Measurements from ENCODE around the gene SLC8A2.
A peak's percentile ranks its signal among the peaks of the same experiment; 100 is the strongest.

Gene SLC8A2

DNA sequence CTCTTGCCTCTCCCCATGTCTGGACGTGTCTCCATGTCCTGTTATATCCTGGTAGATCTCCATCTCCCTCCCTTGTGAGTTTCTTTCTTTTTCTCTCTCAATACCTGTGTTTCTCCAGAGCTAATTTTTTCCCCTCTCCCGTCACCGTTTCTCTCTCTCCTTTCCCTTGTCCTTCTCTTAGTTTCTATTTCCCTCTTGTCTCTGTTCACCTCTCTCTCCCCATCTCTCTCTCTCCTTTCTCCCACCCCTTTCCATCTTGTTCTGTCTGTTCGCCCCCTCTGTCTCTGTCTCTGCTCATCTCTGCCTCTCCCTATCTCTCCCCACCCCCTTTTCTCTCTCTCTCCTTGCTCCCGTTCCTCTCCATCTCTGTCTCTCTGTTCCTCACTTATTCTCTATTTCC is 13.0 kb downstream of the SLC8A2 start:
- DNase-seq, result no peak

DNA sequence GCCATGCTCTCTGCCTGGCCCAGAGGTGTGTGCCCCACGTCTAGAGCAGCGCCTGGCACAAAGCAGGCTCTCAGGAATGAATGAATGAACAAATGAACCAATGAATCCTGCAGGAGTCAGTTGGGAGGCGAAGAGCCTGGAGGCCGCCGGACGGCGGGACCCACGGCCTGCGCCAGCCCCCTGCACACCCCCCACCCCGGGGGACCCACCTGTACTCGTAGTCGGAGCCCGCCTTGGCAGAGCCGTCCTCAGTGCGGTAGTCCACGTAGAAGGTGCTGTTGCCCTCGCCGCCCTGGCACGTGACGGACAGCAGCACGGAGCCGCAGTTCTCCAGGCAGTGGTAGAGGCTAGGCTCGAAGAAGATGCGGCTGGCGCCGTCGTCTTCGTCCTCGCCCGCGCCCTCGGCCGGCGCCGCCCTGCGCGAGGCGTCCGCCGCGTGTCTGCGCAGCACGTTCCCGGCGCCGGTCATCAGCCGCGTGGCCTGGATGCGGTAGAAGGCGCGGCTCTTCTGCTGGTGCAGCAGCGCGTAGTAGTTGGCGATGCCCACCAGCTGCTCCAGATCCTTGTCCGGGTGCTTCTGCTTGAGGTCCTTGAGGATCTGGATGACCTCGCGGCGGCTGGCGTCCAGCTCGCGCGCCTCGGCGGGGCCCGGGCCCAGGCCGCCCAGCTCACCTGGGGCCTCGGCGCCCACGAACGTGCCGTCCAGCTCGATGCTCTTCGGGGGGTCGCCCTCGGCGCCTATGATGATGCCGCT is 14.8 kb downstream of the SLC8A2 start:
- DNase-seq, result no peak

DNA sequence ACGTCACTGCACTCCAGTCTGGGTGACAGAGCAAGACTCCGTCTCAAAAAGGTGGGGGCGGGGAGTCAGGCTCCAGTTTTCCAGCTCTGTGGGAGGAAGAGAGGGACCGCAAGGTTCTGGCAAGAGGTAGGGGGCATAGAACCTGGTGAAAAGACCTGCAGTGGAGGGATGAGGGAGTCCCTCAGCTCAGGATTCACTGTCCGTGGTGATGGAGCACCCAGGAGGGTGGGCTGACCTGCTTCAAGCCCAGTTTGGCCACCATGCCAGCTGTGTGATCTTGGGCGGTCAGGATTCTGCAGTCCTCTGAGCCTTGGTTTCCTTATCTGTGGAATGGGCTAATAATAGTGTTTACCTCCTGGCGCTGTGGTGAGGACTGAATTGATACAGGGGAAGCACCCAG is 21.2 kb downstream of the SLC8A2 start:
- DNase-seq, result no peak

DNA sequence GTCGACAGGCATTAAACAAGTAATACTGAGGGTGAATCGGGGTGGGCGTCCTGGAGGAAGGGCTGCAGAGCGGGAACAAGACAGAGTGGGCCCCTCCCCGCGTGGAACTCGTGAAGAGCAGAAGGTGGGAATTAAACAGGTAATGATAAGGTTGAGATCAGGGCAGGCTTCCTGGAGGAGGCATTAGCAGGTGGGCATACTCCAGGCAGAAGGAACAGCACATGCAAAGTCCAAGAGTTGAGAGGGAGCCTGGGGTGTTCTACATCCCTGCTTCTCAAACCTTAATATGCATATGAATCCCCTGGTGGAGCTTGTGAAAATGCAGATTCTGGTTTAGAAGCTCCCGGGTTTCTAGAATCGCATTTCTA is 23.3 kb downstream of the SLC8A2 start:
- no peak for DNase-seq

DNA sequence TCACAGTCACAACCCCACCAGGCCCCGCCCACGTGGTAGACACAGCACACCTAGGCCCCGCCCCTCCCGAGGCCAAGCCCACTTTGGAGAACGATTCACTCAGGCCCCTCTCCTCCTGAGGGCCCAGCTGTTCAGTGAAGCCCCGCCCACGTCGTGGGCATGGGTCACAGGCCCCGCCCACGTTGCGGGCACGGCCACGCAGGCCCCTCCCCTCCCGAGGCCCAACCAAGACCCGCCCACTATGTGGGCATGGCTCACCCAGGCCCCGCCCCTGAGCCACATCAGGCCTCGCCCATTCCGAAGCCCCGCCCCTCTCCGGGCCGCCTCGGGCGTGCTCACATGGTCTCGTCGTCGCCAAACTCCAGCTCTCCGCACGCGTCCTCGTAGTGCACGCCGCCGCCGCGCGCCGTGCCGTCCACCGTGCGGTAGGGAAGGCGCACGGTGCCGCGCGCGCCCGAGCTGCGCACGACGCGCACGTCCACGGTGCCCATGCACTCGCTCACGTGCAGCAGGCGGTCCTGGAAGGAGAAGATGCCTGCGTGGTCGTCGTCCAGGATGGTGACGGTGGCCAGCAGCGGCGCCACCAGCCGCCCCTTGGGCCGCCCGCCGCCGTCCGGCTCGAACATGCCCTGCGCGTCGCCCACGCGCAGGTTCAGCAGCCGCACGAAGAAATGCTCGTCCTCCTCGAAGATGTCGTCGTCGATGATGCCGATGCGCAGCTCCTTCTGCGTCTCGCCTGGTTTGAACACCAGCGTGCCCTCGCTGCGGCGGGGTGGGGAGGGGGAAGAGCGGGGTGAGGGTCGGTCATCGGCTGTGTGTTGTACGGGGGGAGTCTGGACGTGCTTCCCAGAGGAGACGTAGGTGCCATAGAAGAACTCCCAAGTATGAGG is 24.0 kb downstream of the SLC8A2 start:
- DNase-seq, result peak; percentile 59 to 77 (median 60)

DNA sequence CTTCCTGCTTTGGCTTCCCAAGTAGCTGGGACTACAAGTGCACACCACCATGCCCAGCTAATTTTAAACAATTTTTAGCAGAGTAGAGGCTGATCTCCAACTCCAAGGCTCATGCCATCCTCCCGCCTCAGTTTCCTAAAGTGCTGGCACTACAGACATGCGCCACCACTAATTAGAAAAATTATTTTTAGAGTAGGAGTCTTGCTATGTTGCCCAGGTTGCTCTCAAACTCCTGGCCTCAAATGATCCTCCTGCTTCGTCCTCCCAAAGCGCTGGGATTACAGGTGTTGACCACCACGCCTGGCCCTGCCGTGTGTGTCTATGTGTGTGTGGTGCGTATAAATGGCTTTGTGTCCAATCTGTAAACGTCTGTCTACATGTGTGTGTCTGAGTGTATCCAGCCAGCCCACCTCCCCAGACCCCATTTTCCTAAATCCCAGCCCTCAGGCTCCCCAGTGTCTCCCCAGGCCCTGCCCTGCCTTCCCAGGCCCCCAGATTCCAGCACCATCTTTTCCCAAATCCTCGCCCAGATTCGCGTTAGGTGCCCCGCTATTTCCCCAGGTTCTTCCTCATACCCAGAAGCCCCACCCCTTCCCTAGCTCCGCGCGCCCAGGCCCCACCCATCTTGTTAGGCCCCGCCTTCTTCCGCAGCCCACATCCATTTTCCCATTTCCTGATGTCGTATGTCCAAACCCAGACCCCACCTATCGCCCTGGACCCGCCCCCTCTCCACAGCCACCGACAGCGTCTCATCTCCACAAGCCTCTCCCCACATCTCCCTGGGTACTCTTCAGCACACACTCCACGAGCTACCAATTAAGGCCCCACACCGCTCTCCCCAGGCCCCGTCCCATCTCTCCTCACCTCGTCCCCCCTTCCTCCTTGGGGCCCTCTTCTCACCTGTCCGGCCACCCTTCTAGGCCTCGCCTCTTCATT is 24.9 kb downstream of the SLC8A2 start:
- DNase-seq, result peak; percentile 31 to 61 (median 32)

DNA sequence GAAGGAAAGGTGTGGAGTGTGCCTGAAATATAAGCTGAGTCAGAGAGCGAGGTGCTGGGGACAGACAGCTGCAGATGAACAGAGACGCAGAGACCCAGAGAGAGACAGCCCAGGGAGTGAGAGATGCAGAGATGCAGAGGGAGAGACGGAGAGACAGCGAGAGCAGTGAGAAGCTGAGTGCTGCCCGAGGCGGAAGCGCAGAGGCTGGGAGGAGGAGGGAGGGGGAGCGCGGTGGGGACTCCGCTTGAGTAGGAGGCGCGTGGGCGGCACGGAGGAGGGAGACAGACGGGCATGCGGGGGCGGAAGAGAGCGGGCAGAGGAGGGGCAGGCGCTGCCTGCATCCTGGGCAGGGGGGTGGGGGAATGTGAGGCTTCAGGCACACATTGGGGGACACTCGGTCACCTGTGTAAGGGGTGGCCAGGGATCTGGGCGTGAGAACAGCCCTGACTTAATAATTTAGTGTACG is 25.7 kb downstream of the SLC8A2 start:
- DNase-seq, result peak; percentile 46 to 78 (median 46)

DNA sequence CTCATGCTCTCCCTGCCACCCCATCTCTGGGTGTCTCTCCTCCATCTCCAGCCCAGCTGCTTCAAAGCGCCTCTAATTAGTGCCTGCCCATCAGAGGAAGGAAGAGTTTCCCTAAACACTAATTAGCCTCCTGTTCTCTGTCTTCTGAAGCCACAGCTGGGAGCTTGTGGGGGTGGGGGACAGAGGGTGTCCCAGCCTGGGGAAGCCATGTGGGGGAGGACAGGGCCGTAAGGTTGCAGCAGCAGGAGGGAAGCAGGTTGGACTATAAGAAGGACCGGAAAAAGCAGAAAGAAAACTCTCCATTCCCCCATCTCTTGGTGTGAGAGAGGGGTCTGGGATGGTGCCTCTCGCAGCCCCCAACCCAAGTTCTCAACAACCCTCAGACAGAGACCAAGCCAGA is 26.2 kb downstream of the SLC8A2 start:
- DNase-seq, result no peak

DNA sequence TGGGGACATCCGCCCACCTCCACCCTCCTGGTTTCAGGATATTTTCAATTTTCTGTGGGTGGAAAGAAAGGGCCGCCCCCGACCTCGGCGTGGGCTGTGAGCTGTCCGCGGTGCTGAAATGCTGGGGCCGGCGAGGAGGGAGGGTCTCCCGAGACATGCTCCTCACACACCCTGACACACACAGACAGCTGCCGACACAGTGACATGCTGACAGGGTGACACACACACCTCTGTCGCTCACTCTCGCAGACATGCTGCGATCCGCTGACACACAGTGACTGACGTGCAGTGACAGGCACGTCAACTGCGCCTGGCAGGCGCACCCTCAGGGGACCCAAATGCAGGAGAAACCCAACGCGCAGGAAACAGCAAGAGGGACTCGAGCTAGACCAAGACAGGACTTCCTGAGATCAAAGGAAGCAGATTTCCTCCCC is 27.3 kb downstream of the SLC8A2 start:
- no peak for DNase-seq

DNA sequence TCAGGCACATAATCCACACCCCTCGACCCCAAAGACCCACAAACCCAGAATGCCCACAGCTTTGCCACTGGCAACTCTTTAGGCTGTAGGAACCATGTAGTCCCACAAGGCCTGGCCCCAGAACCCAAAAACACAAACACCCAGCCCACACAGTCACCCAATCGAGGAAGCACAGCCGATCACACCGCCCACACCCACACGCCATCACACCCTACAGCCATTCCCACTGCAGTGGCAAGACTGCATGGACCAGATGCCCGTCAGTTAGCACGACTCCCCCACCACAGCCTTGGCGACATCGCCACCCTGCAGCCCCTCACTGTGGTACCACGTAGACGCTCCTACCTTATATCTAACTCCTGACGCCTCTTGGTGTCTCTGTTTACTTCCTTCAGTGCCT is 28.4 kb downstream of the SLC8A2 start:
- DNase-seq, result peak in 1 of 3 donors; percentile 33

DNA sequence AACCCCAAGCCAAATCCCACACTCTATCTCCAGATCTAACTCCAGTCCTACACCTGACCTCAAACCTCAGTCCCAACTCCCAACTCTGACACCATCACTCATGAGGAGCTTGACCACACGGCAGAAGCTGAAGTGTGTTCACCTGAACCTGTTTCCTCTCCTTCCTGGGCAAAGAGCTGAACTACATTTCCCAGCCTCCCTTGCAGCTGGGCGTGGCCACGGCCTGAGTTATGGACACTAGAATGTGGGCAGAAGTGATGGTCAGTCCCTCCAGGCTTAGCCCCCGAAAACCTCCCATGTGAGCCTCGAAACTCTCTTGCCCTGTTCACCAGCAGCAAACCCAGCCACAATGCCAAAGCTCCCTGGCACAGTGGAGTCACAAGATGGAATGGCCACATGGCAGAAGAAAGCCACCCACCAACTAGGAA is 32.9 kb downstream of the SLC8A2 start:
- no peak for DNase-seq

DNA sequence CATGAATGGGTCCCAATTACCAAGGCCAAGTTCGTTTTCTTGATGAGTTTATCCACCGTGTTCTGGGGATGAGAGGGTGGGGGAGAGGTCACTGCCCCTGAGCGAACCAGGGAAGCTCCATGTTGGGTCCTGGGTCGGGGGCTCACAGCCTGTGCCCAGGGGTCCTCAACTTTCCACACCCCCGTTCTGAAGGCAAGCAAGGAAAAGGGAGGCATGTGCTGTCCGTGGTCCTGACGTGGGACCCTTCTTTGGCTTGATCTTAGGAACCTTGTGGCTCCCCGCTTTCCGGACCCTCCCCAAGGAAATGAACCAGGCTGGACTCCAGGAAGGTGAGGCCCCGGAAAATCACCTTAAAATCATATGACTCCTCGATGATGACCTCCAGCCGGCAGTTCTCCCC is 34.2 kb downstream of the SLC8A2 start:
- DNase-seq, result no peak

DNA sequence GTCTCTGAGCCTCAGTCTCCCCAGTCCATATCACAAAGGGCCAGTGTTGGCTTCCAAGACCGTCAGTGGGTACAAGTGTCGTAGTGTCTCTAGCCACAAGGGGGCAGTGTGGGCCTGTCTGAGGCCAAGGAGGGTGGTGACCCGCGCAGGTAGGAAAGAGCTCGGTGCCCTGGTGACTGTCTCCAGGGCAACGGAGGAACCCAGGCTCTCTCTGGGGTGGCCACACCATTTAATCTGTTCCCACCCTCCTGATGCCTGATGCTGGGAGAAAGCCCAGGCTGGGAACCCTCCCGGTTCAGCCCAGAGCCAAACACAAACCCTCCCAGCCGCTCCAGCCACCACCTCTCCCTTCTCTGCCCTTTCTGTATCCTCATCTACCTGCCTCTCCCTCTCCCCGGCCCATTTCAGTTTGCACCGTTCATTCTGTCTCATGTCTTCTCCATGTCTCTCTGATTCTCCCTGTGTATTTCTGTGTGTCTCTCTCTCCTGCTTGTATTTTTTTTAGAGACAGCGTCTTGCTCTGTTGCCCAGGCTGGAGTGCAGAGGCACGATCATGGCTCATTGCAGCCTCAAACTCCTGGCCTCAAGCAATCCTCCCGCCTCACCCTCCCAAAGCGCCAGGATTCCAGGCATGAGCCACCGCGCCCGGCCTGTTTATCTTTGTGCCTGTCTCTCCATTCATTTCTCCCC is 34.8 kb downstream of the SLC8A2 start:
- DNase-seq, result peak; percentile 76 to 87 (median 85)

DNA sequence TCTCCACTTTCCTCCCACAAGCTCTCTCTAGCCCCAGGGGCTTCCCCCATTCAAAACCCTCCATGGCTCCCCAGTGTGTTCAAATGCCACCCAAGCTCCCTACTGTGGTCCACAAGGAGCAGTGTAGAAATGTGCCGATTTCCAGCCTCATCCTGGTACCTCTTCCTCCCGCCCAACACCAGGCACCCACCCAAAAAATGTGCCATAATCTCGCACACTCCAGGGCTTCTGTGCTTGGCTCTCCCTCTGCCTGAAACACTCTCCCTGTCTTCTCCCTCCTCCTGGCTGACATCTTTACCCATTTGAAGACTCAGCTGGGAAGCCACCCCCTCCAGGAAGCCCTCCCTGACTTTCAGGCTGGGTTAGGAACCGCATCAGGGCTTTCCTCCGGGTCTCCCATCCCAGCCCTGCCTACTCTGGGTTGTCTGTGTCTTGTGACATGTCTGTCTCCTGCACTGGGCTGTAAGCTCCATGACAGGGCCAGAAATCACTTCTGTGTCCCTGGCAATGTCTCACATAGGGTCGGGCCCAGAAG is 35.7 kb downstream of the SLC8A2 start:
- no peak for DNase-seq

DNA sequence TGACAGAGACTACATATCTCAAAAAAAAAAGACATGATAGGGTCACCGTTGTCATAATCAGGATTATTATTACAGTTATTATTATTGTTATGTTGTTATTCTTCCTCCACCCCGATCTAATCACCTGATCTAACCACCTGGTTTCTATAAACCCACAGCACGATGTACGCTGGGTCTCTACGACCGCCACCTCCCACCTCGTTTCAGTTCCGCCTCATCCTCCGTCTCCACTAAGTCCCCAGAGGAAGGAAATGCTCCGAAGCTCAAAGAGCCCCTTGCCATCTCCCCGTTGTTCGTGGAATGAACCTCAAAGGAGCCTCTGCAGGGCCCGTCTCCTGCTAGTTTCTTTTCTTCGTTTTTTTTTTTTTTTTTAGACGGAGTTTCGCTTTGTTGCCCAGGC is 36.5 kb downstream of the SLC8A2 start:
- no peak for DNase-seq

DNA sequence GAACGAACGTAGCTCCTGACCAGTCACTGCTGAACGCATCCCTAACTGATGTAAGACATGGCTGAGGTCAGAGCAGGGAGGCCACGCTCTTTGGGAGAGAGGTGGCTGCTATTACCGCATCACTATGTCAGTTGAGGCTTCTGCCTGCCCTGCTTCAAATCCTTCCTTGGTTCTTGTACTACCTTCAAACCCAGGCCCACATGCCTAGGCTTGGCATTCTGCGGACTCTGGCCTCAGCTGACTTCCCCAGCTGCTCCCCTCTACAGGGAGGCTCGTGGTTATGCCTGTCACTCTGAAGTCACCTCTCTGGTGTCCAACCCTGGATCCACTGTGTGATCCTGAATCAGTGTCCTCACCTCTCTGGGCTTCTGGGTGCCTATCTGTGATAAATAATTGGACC is 37.6 kb downstream of the SLC8A2 start:
- no peak for DNase-seq

DNA sequence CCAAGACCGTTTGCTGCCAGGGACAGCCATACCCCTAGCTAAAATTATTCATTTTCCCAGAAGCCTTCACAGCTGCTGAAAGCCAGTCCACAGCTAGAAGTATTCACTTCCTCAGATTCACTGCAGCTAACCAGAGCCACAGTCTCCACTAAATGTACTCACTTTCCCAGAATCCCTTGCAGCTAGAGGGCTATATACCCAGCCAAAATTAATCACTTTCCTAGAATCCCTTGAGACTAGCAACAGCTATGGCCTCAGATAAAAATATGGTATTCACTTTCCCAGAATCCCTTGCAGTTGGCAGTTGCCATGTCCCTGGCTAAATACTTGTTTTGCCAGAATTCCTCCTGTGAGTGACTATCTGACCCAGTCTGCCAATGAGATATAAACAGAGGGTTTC is 38.6 kb downstream of the SLC8A2 start:
- peak; percentile 21 to 47 (median 41) for DNase-seq

DNA sequence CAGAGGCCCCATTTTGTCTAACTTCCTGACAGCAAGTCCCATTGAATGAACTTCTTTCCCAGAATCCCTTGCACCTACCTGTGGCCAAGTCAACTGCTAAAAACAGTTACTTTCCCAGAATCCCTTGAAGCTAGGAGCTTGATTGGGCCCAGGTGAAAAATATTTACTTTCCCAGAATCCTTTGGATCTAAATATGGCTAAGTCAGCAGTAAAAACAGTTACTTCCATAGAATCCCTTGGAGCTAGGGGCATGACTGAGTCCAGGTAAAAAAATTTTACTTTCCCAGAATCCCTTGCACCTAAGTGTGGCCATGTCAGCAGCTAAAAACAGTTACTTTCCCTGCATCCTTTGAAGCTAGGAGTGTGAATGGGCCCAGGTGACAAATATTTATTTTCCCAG is 39.2 kb downstream of the SLC8A2 start:
- no peak for DNase-seq

DNA sequence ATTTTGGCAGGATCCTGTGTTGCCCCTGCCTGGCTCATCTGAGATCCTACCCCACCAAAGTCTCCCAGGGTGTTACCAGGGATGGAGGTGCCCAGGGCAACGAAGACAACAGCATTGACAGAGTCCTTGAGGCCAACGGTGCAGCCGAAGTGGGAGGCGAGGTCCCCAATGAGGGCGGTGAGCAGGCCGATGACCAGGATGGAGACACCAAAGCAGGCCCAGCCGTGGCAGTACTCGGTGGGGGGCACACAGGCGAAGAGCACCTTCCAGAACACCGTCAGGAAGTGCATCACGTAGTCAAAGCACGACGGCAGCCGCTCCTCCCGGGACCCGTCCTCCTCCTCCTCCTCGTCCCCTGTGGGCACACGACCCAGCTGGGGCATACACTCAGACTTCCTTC is 39.6 kb downstream of the SLC8A2 start:
- no peak for DNase-seq

DNA sequence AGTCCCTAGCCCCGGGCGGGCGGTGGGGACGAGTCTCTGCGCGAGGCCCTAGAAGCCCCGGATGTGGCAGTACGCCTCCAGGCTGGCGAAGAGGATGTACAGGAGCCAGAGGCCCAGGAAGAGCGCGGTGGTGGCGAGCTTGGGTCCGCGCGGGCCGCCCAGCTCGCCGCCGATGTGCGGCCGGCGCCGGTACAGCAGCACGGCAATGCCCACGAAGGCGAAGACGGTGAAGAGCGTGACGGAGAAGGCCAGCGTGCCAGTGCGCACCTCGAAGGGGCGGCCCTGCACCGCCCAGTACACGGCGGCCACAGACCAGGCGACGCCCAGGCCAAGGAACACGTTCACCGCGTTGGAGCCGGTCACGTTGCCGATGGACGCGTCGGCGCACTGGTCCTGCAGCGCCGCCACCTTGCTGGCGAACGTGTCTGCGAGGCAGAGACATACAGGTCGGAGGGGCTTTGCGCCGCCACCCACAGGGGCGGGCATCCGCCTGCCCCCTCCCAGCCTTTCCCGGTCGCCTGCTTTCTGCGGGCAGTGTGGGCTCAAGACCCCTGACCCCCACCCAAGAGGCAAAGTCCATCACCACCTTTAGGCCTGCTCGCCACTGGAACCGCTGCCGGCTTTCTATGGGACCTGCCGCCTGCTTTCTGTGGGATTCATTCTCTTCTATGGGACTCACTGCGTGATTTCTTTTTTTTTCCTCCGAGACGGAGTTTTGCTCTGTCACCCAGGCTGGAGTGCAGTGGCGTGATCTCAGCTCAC is 41.5 kb downstream of the SLC8A2 start:
- peak; percentile 65 to 76 (median 68) for DNase-seq

DNA sequence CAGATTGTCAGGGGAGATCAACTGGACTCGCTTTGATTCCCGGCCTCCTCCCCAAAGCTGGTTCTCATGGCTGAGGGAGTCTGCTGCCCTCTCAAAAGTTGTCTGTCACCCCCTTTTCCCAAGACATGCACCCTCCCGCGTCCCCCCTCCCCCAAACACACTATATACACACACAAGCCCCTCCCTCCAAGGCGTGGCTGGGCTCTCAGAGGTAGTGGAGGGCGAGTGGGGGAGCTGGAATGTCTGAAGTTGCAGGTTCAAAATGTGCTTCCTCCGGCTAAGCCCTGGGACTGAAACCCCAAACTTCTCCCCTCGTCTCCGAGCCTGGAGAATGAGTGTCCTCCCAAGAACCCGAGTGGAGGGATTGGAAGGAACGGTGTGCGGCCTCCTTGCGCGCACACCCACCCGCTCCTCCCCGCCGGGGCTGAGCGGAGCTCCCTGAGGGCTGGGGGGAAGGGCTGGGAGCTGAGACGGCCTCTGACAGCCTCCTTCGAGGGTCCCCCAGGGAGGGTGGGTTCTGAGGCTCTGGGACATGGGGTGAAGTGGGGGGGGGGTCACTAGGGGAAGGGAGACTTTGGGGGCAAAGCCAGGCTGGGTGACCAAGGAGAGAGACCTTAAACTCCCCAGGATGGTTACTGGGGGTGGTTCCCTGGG is 42.4 kb downstream of the SLC8A2 start:
- no peak for DNase-seq

Data from suppressor macrophage treated with lipopolysaccharide for 1 hour (primary cell).